ENCODE data around the gene STARD9. TPM values are rescaled to one million over a fixed set of nuclear protein-coding genes. Genes with fewer than 3 reads are reported as not detected.

Gene STARD9
- total RNA-seq, 1 donor from 2014 or later: 24.4 TPM

DNA sequence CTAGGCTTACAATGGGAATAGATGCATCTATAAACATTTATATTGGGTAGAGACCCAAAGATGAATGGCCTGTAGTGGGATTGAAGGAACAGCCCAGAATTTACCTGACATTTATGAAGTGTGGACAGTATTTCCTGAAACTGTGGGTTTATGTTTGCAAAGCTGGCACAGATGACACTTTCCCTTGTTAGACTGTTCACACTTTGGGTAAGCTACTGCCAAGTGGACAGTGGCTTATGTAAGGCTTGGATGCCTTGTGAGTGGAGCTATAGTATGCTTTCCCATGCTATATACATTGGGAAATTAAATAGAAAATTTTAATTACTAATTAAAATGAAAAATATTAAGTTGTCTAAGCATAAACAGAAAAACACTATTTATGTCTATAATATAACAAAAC is 48.5 kb downstream of the STARD9 start:
- H3K4me1 Mint-ChIP-seq (ENCODE audit: unreplicated experiment): peaks cover 3% of the 10 kb centered on the region
- H3K4me3 Mint-ChIP-seq (ENCODE audit: unreplicated experiment): no peak overlapping the region
- peaks cover 14% of the 10 kb centered on the region for H3K9me3 Mint-ChIP-seq (ENCODE audit: unreplicated experiment)
- no peaks in the 10 kb centered on the region for H3K27me3 Mint-ChIP-seq (ENCODE audit: unreplicated experiment)
- TF ChIP-seq, protein P1, sequence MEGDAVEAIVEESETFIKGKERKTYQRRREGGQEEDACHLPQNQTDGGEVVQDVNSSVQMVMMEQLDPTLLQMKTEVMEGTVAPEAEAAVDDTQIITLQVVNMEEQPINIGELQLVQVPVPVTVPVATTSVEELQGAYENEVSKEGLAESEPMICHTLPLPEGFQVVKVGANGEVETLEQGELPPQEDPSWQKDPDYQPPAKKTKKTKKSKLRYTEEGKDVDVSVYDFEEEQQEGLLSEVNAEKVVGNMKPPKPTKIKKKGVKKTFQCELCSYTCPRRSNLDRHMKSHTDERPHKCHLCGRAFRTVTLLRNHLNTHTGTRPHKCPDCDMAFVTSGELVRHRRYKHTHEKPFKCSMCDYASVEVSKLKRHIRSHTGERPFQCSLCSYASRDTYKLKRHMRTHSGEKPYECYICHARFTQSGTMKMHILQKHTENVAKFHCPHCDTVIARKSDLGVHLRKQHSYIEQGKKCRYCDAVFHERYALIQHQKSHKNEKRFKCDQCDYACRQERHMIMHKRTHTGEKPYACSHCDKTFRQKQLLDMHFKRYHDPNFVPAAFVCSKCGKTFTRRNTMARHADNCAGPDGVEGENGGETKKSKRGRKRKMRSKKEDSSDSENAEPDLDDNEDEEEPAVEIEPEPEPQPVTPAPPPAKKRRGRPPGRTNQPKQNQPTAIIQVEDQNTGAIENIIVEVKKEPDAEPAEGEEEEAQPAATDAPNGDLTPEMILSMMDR (IDR thresholded peaks at IDR 0.05): no peak
- H3K36me3 Mint-ChIP-seq (ENCODE audit: unreplicated experiment): peaks cover 12% of the 10 kb centered on the region
- no peak for DNase-seq (ENCODE audit: extremely low spot score, unreplicated experiment)
- no peak overlapping the region for H3K27ac Mint-ChIP-seq (ENCODE audit: unreplicated experiment)

- peaks cover 23% of the 10 kb centered on the region for H3K36me3 Mint-ChIP-seq (ENCODE audit: unreplicated experiment)
- no peak overlapping the region for H3K4me3 Mint-ChIP-seq (ENCODE audit: unreplicated experiment)
Measured at GRCh38 chr15:42627485-42627884, 52.1 kb downstream of the STARD9 start.

GRCh38 chr15:42628761-42629160 is 53.4 kb downstream of the STARD9 start:
- Mint-ChIP-seq H3K27ac (ENCODE audit: unreplicated experiment) (no peak overlapping the region), H3K4me3 (ENCODE audit: unreplicated experiment) (no peak overlapping the region), H3K4me1 (ENCODE audit: unreplicated experiment) (peaks cover 7% of the 10 kb centered on the region), H3K27me3 (ENCODE audit: unreplicated experiment) (no peaks in the 10 kb centered on the region), H3K36me3 (ENCODE audit: unreplicated experiment) (peaks cover 26% of the 10 kb centered on the region), H3K9me3 (ENCODE audit: unreplicated experiment) (peaks cover 14% of the 10 kb centered on the region)
- TF ChIP-seq, protein P1 (IDR thresholded peaks at IDR 0.05): no peak
- no peak for DNase-seq (ENCODE audit: extremely low spot score, unreplicated experiment)

More at GRCh38 chr15:42627485-42627884, 52.1 kb downstream of the STARD9 start:
- no peak for DNase-seq (ENCODE audit: extremely low spot score, unreplicated experiment)
- TF ChIP-seq, protein P1 (IDR thresholded peaks at IDR 0.05): no peak
- Mint-ChIP-seq H3K9me3 (ENCODE audit: unreplicated experiment) (peaks cover 14% of the 10 kb centered on the region), H3K4me1 (ENCODE audit: unreplicated experiment) (peaks cover 7% of the 10 kb centered on the region), H3K27me3 (ENCODE audit: unreplicated experiment) (no peaks in the 10 kb centered on the region), H3K27ac (ENCODE audit: unreplicated experiment) (no peak overlapping the region)

- no peak for DNase-seq (ENCODE audit: extremely low spot score, unreplicated experiment)
- no peak overlapping the region for H3K4me3 Mint-ChIP-seq (ENCODE audit: unreplicated experiment)
- peaks cover 14% of the 10 kb centered on the region for H3K9me3 Mint-ChIP-seq (ENCODE audit: unreplicated experiment)
- no peaks in the 10 kb centered on the region for H3K27me3 Mint-ChIP-seq (ENCODE audit: unreplicated experiment)
- H3K4me1 Mint-ChIP-seq (ENCODE audit: unreplicated experiment): peaks cover 7% of the 10 kb centered on the region
- TF ChIP-seq, protein P1 (IDR thresholded peaks at IDR 0.05): no peak
- no peak overlapping the region for H3K27ac Mint-ChIP-seq (ENCODE audit: unreplicated experiment)
- H3K36me3 Mint-ChIP-seq (ENCODE audit: unreplicated experiment): peaks cover 27% of the 10 kb centered on the region
Measured at GRCh38 chr15:42632105-42632675, 56.8 kb downstream of the STARD9 start.

DNA sequence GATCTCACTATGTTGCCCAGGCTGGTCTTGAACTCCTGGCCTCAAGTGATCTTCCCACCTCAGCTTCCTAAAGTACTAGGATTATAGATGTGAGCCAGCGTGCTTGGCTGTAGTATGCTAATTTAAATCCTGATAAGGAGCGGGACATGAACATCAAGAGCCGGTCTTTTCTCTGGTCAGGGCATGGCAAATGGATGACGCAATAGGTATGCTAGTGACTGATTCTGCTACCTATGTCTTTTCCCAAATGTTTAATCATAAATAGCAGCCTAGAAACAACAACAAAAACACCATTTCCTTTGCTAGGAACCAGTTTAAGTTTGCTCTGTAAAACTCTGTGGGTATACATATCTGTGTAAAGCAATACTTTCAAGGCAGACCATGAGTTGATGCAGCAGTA is 64.7 kb downstream of the STARD9 start:
- Mint-ChIP-seq H3K4me1 (ENCODE audit: unreplicated experiment) (no peaks in the 10 kb centered on the region), H3K4me3 (ENCODE audit: unreplicated experiment) (no peak overlapping the region), H3K36me3 (ENCODE audit: unreplicated experiment) (peaks cover 23% of the 10 kb centered on the region), H3K27ac (ENCODE audit: unreplicated experiment) (no peak overlapping the region), H3K9me3 (ENCODE audit: unreplicated experiment) (no peaks in the 10 kb centered on the region), H3K27me3 (ENCODE audit: unreplicated experiment) (no peaks in the 10 kb centered on the region)
- TF ChIP-seq, protein P1 (IDR thresholded peaks at IDR 0.05): no peak
- DNase-seq (ENCODE audit: extremely low spot score, unreplicated experiment): no peak
